ENCODE measurements around the gene INPP4A. TPM values are rescaled to one million over a fixed set of nuclear protein-coding genes. Genes with fewer than 3 reads are reported as not detected.

INPP4A gene
- polyA plus RNA-seq, 3 donors, result 3.5 to 6.9 (median 4.9) TPM

- WGBS, 3 donors, result 91 to 96% (median 96%) methylated on average over 3 of the region's 3 CpGs
- H3K27ac ChIP-seq (ENCODE audit: low read depth, low read length), result no peak overlapping the region
Observed at GRCh38 chr2:98540536-98540935, 95.9 kb downstream of the INPP4A start.

GRCh38 chr2:98541489-98541888 lies 96.8 kb downstream of the INPP4A start:
- H3K27ac ChIP-seq (ENCODE audit: low read depth, low read length), result no peak overlapping the region

GRCh38 chr2:98541906-98542305 lies 97.2 kb downstream of the INPP4A start:
- no peak overlapping the region for H3K27ac ChIP-seq (ENCODE audit: low read depth, low read length)
- WGBS, 3 donors, result 71 to 77% (median 72%) methylated on average over 9 of the region's 9 CpGs

- WGBS, 3 donors, result 87 to 91% (median 91%) methylated on average over 11 of the region's 11 CpGs
- H3K27ac ChIP-seq (ENCODE audit: low read depth, low read length), result no peak overlapping the region
Observed at GRCh38 chr2:98543214-98543613, 98.6 kb downstream of the INPP4A start.

- WGBS, 3 donors, result 93 to 96% (median 94%) methylated on average over 6 of the region's 6 CpGs
- H3K27ac ChIP-seq (ENCODE audit: low read depth, low read length), result no peak overlapping the region
Observed at GRCh38 chr2:98543842-98544241, 99.2 kb downstream of the INPP4A start.

GRCh38 chr2:98545591-98545990 lies 100.9 kb downstream of the INPP4A start:
- no peak overlapping the region for H3K27ac ChIP-seq (ENCODE audit: low read depth, low read length)
- 88 to 96% (median 94%) methylated on average over 7 of the region's 7 CpGs for WGBS, 3 donors

- WGBS, 3 donors, result 83 to 96% (median 85%) methylated on average over 3 of the region's 3 CpGs
- H3K27ac ChIP-seq (ENCODE audit: low read depth, low read length), result no peak overlapping the region
Observed at GRCh38 chr2:98546186-98546585, 101.5 kb downstream of the INPP4A start.

GRCh38 chr2:98547092-98547790 lies 102.6 kb downstream of the INPP4A start:
- WGBS, 3 donors, result 80 to 88% (median 88%) methylated on average over 2 of the region's 2 CpGs
- H3K27ac ChIP-seq (ENCODE audit: low read depth, low read length), result no peak overlapping the region

GRCh38 chr2:98548920-98549818 lies 104.5 kb downstream of the INPP4A start:
- 87 to 88% (median 88%) methylated on average over 6 of the region's 6 CpGs for WGBS, 3 donors
- H3K27ac ChIP-seq (ENCODE audit: low read depth, low read length), result no peak overlapping the region

- no peak overlapping the region for H3K27ac ChIP-seq (ENCODE audit: low read depth, low read length)
- WGBS, 3 donors, result 94 to 98% (median 97%) methylated on average over 4 of the region's 4 CpGs
Observed at GRCh38 chr2:98550165-98550564, 105.5 kb downstream of the INPP4A start.

GRCh38 chr2:98551316-98551715 lies 106.7 kb downstream of the INPP4A start:
- WGBS, 3 donors, result 67 to 93% (median 70%) methylated on average over 6 of the region's 6 CpGs

GRCh38 chr2:98552499-98553179 lies 108.0 kb downstream of the INPP4A start:
- 95 to 99% (median 97%) methylated on average over 7 of the region's 7 CpGs for WGBS, 3 donors
- no peak overlapping the region for H3K27ac ChIP-seq (ENCODE audit: low read depth, low read length)

More at GRCh38 chr2:98551316-98551715, 106.7 kb downstream of the INPP4A start:
- no peak overlapping the region for H3K27ac ChIP-seq (ENCODE audit: low read depth, low read length)

- no peak overlapping the region for H3K27ac ChIP-seq (ENCODE audit: low read depth, low read length)
- WGBS, 3 donors, result 80 to 93% (median 91%) methylated on average over 10 of the region's 10 CpGs
Observed at GRCh38 chr2:98554116-98554861, 109.6 kb downstream of the INPP4A start.

- no peak overlapping the region for H3K27ac ChIP-seq (ENCODE audit: low read depth, low read length)
- 96% methylated on average over 8 of the region's 8 CpGs for WGBS, 3 donors
Observed at GRCh38 chr2:98555696-98556095, 111.0 kb downstream of the INPP4A start.

- H3K27ac ChIP-seq (ENCODE audit: low read depth, low read length), result no peak overlapping the region
- WGBS, 3 donors, result 84 to 85% (median 84%) methylated on average over 5 of the region's 5 CpGs
Observed at GRCh38 chr2:98556344-98557033, 111.8 kb downstream of the INPP4A start.

GRCh38 chr2:98558852-98559530 lies 114.3 kb downstream of the INPP4A start:
- WGBS, 3 donors, result 91 to 95% (median 94%) methylated on average over 16 of the region's 16 CpGs

GRCh38 chr2:98559581-98559980 lies 114.9 kb downstream of the INPP4A start:
- H3K27ac ChIP-seq (ENCODE audit: low read depth, low read length), result no peak overlapping the region
- WGBS, 3 donors, result 84 to 88% (median 86%) methylated on average over 3 of the region's 3 CpGs

More at GRCh38 chr2:98558852-98559530, 114.3 kb downstream of the INPP4A start:
- H3K27ac ChIP-seq (ENCODE audit: low read depth, low read length), result no peak overlapping the region

All from adipose tissue (tissue), 3 donors.